CD4-positive, alpha-beta memory T cell (primary cell): ENCODE data around the gene GSE1. TPM values are rescaled to one million over a fixed set of nuclear protein-coding genes. Genes with fewer than 3 reads are reported as not detected.
A peak's percentile ranks its signal among the peaks of the same experiment; 100 is the strongest.
"Not testable (repeated sequence)": the region's sequence is repeated elsewhere in the genome, so short reads cannot be mapped to it uniquely, and the experiment has no call there.

Experiments
- CTCF ChIA-PET: fragments of 350-600 bp; sonication (Branson Sonifier 250); formaldehyde crosslinking; loops from one replicate; lab custom pipeline; 2021; ENCODE audit warnings: inconsistent platforms; ENCODE audit not compliant: partially characterized antibody; lab: Charles Lee
- POLR2A ChIA-PET: fragments of 350-600 bp; sonication (Branson Sonifier 250); formaldehyde crosslinking; loops from one replicate; lab custom pipeline; 2021; ENCODE audit not compliant: partially characterized antibody; lab: Charles Lee
- DNase-seq, 5 donors: peaks; one replicate each; pipeline versions ENCODE4 v3.0.0 to v3.0.0-alpha.2; 2020 to 2022; ENCODE audit warnings: mixed read lengths in 1 of 5
- H3K27ac ChIP-seq: one replicate; pipeline ENCODE4 v1.7.0; 2013; ENCODE audit warnings: low read depth, low read length
- H3K27me3 ChIP-seq: 2 replicates; pipeline ENCODE4 v1.7.0; 2013; ENCODE audit warnings: mild to moderate bottlenecking, low read length, moderate library complexity; ENCODE audit not compliant: insufficient read depth
- H3K36me3 ChIP-seq: 2 replicates; pipeline ENCODE4 v1.7.0; 2013; ENCODE audit warnings: mild to moderate bottlenecking, low read length, moderate library complexity; ENCODE audit not compliant: insufficient read depth
- H3K4me1 ChIP-seq: 2 replicates; pipeline ENCODE4 v1.7.0; 2013; ENCODE audit warnings: mild to moderate bottlenecking, low read length, moderate library complexity; ENCODE audit not compliant: insufficient read depth
- H3K4me3 ChIP-seq, 2 donors: one replicate each; pipeline ENCODE4 v1.7.0; 2013; ENCODE audit warnings: low read length in 2 of 2, mild to moderate bottlenecking in 1 of 2
- H3K9me3 ChIP-seq, 2 donors: one replicate each; pipeline ENCODE4 v1.7.0; 2013; ENCODE audit warnings: low read length in 2 of 2, control low read depth in 1 of 2; ENCODE audit not compliant: control insufficient read depth in 1 of 2
- H3K27ac Mint-ChIP-seq, 7 donors: one replicate each; pipeline ENCODE4 v1.8.0; 2020 to 2021; ENCODE audit warnings: mixed read lengths in 7 of 7, mild to moderate bottlenecking in 6 of 7, inconsistent platforms in 3 of 7, moderate library complexity in 3 of 7
- H3K27me3 Mint-ChIP-seq, 2 donors: one replicate each; pipeline ENCODE4 v1.8.0; 2020 to 2021; ENCODE audit warnings: mixed read lengths in 2 of 2
- H3K36me3 Mint-ChIP-seq, 2 donors: one replicate each; pipeline ENCODE4 v1.8.0; 2020 to 2021; ENCODE audit warnings: mixed read lengths in 2 of 2, inconsistent platforms in 1 of 2, mild to moderate bottlenecking in 1 of 2
- H3K4me1 Mint-ChIP-seq, 4 donors: one replicate each; pipeline ENCODE4 v1.8.0; 2020 to 2021; ENCODE audit warnings: mixed read lengths in 4 of 4, mild to moderate bottlenecking in 1 of 4
- H3K4me3 Mint-ChIP-seq, 8 donors: one replicate each; pipeline ENCODE4 v1.8.0; 2020 to 2021; ENCODE audit warnings: mixed read lengths in 8 of 8, mild to moderate bottlenecking in 7 of 8, moderate library complexity in 6 of 8, inconsistent platforms in 3 of 8
- H3K9me3 Mint-ChIP-seq, 8 donors: one replicate each; pipeline ENCODE4 v1.8.0; 2020 to 2021; ENCODE audit warnings: mixed read lengths in 8 of 8, mild to moderate bottlenecking in 5 of 8, inconsistent platforms in 3 of 8, moderate library complexity in 1 of 8
- intact Hi-C: fragments of 100-400 bp; cut with micrococcal nuclease; formaldehyde crosslinking; loops from one replicate; pipeline ENCODE4 v1.15.1; 2023
- polyA plus RNA-seq, 2 donors: library from polyadenylated mRNA; unstranded; fragments of 300-500 nt; fragmentation: Illumina TruSeq; gene quantifications; one replicate each; pipeline ENCODE4 v1.2.3, GENCODE V29; 2021
- total RNA-seq, 2 experiments: library from RNA; stranded (reverse); gene quantifications; one replicate each; pipeline ENCODE4 v1.2.3, GENCODE V29; 2021

Gene GSE1
- total and polyA plus RNA-seq, 4 experiments from 2014 or later, result 0.23 to 25.0 (median 13.1) TPM

- no peaks in the 10 kb centered on the region for H3K27me3 Mint-ChIP-seq
- H3K36me3 Mint-ChIP-seq, result peaks cover 0 to 4% of the 10 kb centered on the region in 2 donors
- no peaks in the 10 kb centered on the region for H3K4me1 ChIP-seq
- H3K27ac Mint-ChIP-seq, result no peak overlapping the region
- H3K36me3 ChIP-seq, result no peaks in the 10 kb centered on the region
- no peaks in the 10 kb centered on the region for H3K9me3 ChIP-seq
- H3K27ac ChIP-seq, result no peak overlapping the region
- POLR2A ChIA-PET, result no interaction called here
- no peak overlapping the region for H3K4me3 Mint-ChIP-seq
- CTCF ChIA-PET, result interaction anchor here (1.7 kb wide), 1 partner anchor 18 kb away, joined by 7 read pairs; no protein-coding TSS in a partner anchor
- no peak overlapping the region for H3K4me3 ChIP-seq
- intact Hi-C loops, result no loop called here
- DNase-seq, result peak in 1 of 5 donors; percentile 1
- H3K9me3 Mint-ChIP-seq, result no peaks in the 10 kb centered on the region
- H3K27me3 ChIP-seq, result no peaks in the 10 kb centered on the region
- peaks cover 4 to 10% (median 5%) of the 10 kb centered on the region in 4 donors for H3K4me1 Mint-ChIP-seq
Observed at GRCh38 chr16:85591381-85591780, 21.7 kb upstream of the GSE1 start.

DNA sequence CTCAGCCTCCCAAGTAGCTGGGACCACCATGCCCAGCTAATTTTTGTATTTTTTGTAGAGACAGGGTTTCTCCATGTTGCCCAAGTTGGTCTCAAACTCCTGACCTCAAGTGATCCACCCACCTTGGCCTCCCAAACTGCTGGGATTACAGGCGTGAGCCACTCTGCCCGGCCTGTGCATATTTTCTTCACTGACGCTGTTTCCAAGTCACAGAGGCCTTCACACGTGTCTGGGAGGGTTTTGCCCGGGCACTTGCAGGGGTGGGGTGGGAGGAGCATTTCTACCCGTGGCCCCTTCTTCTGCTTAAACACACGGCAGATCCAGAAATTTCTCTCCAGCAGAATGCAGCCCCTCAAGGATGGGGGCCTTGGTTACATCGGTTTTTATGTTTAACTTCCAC, 20.8 kb upstream of the GSE1 start:
- H3K9me3 Mint-ChIP-seq, H3K9me3 ChIP-seq, H3K4me3 Mint-ChIP-seq, intact Hi-C loops, H3K4me1 ChIP-seq, H3K36me3 Mint-ChIP-seq, POLR2A ChIA-PET, H3K36me3 ChIP-seq, H3K27ac Mint-ChIP-seq, H3K27me3 ChIP-seq, H3K27ac ChIP-seq, H3K4me3 ChIP-seq, H3K27me3 Mint-ChIP-seq, DNase-seq: not testable (repeated sequence)
- H3K4me1 Mint-ChIP-seq, result peaks cover 4 to 10% (median 5%) of the 10 kb centered on the region in 4 donors
- CTCF ChIA-PET, result interaction anchor here (1.7 kb wide), 2 partner anchors 17 to 24 kb away, joined by 5 to 7 read pairs; no protein-coding TSS in a partner anchor

GRCh38 chr16:85592700-85593493, 20.2 kb upstream of the GSE1 start:
- POLR2A ChIA-PET, result no interaction called here
- peak in 1 of 5 donors; percentile 16 for DNase-seq

DNA sequence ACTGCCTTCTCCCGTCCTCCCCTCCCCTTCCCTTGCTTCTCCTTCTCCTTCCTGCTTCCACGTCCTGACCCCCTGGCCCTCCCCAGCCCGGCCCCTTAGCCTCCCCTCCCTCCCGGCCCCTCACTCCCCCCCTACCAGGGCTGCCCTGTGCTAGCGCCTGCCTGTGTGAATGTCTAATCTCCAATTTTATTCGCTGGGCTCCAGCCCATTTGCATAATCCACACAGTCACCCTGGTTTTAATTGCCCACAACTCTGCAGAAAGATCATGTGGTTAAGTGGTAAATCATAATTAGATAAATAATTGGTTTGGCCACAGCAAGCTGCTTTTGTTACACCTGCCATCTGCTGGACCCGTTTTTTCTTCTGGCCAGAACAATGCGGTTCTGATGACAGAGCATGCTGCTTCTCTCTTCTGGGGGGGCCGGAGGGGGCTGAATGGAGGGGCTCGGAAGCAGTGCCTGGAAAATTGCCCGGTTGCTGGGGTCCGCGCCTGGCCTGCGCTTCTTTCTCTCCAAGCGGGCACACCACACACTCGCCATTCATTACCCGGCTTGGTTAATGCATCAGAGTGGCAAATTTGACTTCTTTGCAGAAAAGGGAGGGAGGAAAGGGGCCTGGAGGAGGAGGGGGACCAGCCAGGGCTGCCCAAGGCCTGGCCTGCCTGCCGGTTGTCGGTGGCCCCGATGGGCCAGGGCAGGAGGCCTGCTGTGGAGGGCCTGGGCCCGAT, 19.5 kb upstream of the GSE1 start:
- no peaks in the 10 kb centered on the region for H3K36me3 ChIP-seq
- CTCF ChIA-PET, result interaction anchor here (1.7 kb wide), 1 partner anchor 22 kb away, joined by 5 read pairs; no protein-coding TSS in a partner anchor
- no peaks in the 10 kb centered on the region for H3K27me3 ChIP-seq
- Mint-ChIP-seq H3K27me3 (no peaks in the 10 kb centered on the region), H3K36me3 (peaks cover 4 to 8% of the 10 kb centered on the region in 2 donors), H3K4me1 (peaks cover 6 to 10% (median 6%) of the 10 kb centered on the region in 4 donors), H3K27ac (no peak overlapping the region), H3K4me3 (no peak overlapping the region), H3K9me3 (no peaks in the 10 kb centered on the region)
- H3K4me1 ChIP-seq, result peaks cover 5% of the 10 kb centered on the region
- no peak overlapping the region for H3K4me3 ChIP-seq
- POLR2A ChIA-PET, result no interaction called here
- intact Hi-C loops, result no loop called here
- no peak overlapping the region for H3K27ac ChIP-seq
- H3K9me3 ChIP-seq, result no peaks in the 10 kb centered on the region
- DNase-seq, result peak in 1 of 5 donors; percentile 16

More at GRCh38 chr16:85592700-85593493, 20.2 kb upstream of the GSE1 start:
- Histone ChIP-seq H3K9me3 (no peaks in the 10 kb centered on the region), H3K36me3 (no peaks in the 10 kb centered on the region), H3K27me3 (no peaks in the 10 kb centered on the region), H3K4me3 (no peak overlapping the region), H3K4me1 (no peaks in the 10 kb centered on the region), H3K27ac (no peak overlapping the region)
- H3K36me3 Mint-ChIP-seq, result peaks cover 4 to 8% of the 10 kb centered on the region in 2 donors
- H3K4me1 Mint-ChIP-seq, result peaks cover 5 to 10% (median 6%) of the 10 kb centered on the region in 4 donors
- H3K9me3 Mint-ChIP-seq, result no peaks in the 10 kb centered on the region
- H3K4me3 Mint-ChIP-seq, result no peak overlapping the region
- CTCF ChIA-PET, result interaction anchor here (1.7 kb wide), 2 partner anchors 17 to 23 kb away, joined by 5 to 7 read pairs; no protein-coding TSS in a partner anchor
- peak overlapping the region in 2 of 7 donors; percentile 47 to 61 for H3K27ac Mint-ChIP-seq
- no peaks in the 10 kb centered on the region for H3K27me3 Mint-ChIP-seq
- intact Hi-C loops, result no loop called here

DNA sequence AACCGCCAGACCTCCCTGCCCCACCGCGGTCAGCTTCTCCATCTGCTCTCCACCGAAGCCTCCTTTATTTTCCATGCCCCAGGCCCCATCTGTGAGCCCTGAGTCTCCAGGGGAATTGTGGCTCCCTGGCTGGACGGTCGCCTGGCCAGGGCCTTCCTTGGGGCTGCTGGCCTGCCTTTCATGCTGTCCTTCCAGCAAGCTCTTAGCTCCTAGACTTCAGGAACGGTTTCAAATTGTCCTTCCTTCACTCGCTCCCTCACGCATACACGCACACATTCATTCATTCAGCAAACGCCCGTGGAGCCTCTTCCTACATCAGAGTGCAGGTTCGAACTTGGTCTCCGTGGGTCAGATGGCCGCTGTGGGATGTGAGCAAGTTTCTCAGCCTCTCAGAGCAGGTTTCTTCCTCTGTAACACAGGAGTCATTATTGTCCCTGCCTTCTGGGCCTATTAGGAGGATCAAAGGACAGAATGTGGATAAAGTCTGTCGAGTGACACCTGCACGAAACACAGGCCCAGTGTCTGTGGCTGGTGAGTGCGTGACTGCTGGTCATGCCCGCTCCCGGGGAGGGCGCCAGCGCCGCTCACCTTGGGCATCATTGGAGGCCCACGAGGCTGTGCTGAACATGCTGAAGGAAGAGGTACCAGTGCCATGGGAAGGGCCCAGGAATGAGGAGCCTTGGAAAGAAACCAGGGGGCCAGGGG, 18.7 kb upstream of the GSE1 start:
- Mint-ChIP-seq H3K9me3 (no peaks in the 10 kb centered on the region), H3K27ac (peak overlapping the region in 2 of 7 donors; percentile 4 to 66), H3K4me3 (peak overlapping the region in 1 of 8 donors; percentile 51), H3K4me1 (peaks cover 6 to 13% (median 9%) of the 10 kb centered on the region in 4 donors), H3K27me3 (no peaks in the 10 kb centered on the region), H3K36me3 (peaks cover 4 to 8% of the 10 kb centered on the region in 2 donors)
- Histone ChIP-seq H3K4me1 (peaks cover 5% of the 10 kb centered on the region), H3K4me3 (no peak overlapping the region), H3K36me3 (no peaks in the 10 kb centered on the region), H3K9me3 (no peaks in the 10 kb centered on the region), H3K27me3 (no peaks in the 10 kb centered on the region), H3K27ac (no peak overlapping the region)
- ChIA-PET CTCF (no interaction called here), POLR2A (no interaction called here)
- peak in 1 of 5 donors; percentile 3 for DNase-seq
- intact Hi-C loops, result no loop called here

DNA sequence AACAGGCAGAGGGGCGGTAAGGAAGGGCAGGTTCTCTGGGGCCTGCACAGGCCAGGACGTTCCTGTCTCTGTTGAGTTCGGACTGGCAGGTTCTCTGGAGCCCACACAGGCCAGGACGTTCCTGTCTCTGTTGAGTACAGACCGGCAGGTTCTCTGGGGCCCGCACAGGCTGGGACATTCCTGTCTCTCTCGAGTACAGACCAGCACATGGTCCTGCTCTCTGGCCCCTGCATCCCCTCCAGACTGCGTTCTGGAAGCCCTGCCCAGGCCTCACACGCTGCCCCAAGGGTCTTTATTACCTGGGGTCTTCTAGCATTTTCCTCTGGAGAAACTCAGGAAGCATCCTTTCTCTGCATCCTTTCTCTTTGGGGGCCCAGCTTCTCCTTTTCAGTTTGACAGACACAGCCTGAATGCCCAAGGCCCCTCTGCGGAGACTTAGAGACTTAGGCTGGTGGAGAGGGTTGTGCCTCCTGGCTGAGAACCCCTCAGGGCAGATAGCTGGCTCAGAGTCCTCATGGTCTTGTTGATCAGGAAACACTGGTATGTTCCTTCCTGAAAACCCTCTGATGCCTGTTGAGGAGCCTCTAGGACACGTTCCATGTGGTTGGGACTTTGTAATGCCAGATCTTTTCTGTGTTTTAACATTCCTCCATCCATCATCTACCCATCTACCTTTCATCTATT, 18.0 kb upstream of the GSE1 start:
- Mint-ChIP-seq H3K4me3 (no peak overlapping the region), H3K27ac (peak overlapping the region in 2 of 7 donors; percentile 53 to 66), H3K27me3 (no peaks in the 10 kb centered on the region), H3K9me3 (no peaks in the 10 kb centered on the region), H3K36me3 (peaks cover 4 to 8% of the 10 kb centered on the region in 2 donors), H3K4me1 (peaks cover 6 to 18% (median 9%) of the 10 kb centered on the region in 4 donors)
- peaks cover 5% of the 10 kb centered on the region for H3K4me1 ChIP-seq
- DNase-seq, result no peak
- no peaks in the 10 kb centered on the region for H3K9me3 ChIP-seq
- POLR2A ChIA-PET, result no interaction called here
- H3K27ac ChIP-seq, result no peak overlapping the region
- no peak overlapping the region for H3K4me3 ChIP-seq
- no peaks in the 10 kb centered on the region for H3K27me3 ChIP-seq
- CTCF ChIA-PET, result no interaction called here
- no peaks in the 10 kb centered on the region for H3K36me3 ChIP-seq
- intact Hi-C loops, result no loop called here
